Measurements from ENCODE around the gene GNGT2.

GRCh38 chr17:49183341-49183740 lies 27.0 kb downstream of the GNGT2 start:
- TF ChIP-seq SUZ12 (IDR thresholded peaks at IDR 0.05; ENCODE audit: extremely low read depth, insufficient read depth, insufficient read length) (no peak), YY1 (IDR thresholded peaks at IDR 0.05; ENCODE audit: insufficient read depth, insufficient read length) (no peak), ZNF274 (IDR thresholded peaks at IDR 0.05; ENCODE audit: low read depth, low read length) (no peak)

Measured in NT2/D1 (cell line).